Neural cell (in vitro differentiated cells): ENCODE results near the gene RBM48.

Experiments
- CTCF ChIP-seq: fragments of 450-650 bp; IDR thresholded peaks from 2 replicates; pipeline ENCODE4 v1.5.1; 2014; ENCODE audit warnings: antibody characterized with exemption, mild to moderate bottlenecking, moderate library complexity; ENCODE audit not compliant: poor library complexity, severe bottlenecking
- REST ChIP-seq: IDR thresholded peaks from 2 replicates; pipeline ENCODE4 v1.6.1; 2012; ENCODE audit warnings: borderline replicate concordance
- SMC3 ChIP-seq: fragments of 450-650 bp; conservative IDR thresholded peaks from 2 replicates; pipeline ENCODE4 v1.6.1; 2014; ENCODE audit warnings: antibody characterized with exemption, mild to moderate bottlenecking, moderate library complexity; ENCODE audit not compliant: poor library complexity

DNA sequence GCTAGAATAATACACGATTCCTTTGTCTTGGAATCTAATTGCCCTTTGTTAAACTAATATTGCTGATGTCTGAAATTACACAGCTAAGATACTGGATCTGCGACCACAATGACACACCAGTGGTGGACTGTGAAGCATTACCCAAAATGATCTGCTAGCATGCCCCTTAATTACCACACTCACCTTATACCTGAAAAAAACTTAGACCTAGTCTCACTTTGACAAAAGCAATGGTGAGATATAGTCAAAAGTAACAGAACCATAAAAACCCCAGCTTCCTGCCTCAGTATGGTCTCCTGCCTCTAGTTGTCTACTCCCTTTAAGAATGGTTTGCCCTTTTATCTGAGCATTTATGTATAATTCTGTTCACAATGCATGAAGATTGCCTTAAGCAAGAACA is 30.0 kb upstream of the RBM48 start:
- TF ChIP-seq CTCF (no peak), SMC3 (no peak), REST (no peak)
